Breast epithelium (tissue), 3 donors: ENCODE data around the gene PCDH9.

Experiments used
- POLR2AphosphoS5 ChIP-seq, 3 donors: sonication (generic); formaldehyde crosslinking; IDR thresholded peaks; one replicate each; pipeline ENCODE4 v1.6.1; 2017; ENCODE audit warnings: antibody characterized with exemption in 3 of 3
- TF ChIP-seq, protein P1 (sequence below), 3 donors: fragments of 450-650 bp; IDR thresholded peaks; one replicate each; pipeline ENCODE4 v1.5.1; 2016 to 2017; ENCODE audit warnings: antibody characterized with exemption in 3 of 3, mild to moderate bottlenecking in 3 of 3, moderate library complexity in 3 of 3

GRCh38 chr13:66950666-66951065 is 279.5 kb downstream of the PCDH9 start:
- TF ChIP-seq POLR2AphosphoS5 (IDR thresholded peaks at IDR 0.05) = no peak
- TF ChIP-seq, protein P1, sequence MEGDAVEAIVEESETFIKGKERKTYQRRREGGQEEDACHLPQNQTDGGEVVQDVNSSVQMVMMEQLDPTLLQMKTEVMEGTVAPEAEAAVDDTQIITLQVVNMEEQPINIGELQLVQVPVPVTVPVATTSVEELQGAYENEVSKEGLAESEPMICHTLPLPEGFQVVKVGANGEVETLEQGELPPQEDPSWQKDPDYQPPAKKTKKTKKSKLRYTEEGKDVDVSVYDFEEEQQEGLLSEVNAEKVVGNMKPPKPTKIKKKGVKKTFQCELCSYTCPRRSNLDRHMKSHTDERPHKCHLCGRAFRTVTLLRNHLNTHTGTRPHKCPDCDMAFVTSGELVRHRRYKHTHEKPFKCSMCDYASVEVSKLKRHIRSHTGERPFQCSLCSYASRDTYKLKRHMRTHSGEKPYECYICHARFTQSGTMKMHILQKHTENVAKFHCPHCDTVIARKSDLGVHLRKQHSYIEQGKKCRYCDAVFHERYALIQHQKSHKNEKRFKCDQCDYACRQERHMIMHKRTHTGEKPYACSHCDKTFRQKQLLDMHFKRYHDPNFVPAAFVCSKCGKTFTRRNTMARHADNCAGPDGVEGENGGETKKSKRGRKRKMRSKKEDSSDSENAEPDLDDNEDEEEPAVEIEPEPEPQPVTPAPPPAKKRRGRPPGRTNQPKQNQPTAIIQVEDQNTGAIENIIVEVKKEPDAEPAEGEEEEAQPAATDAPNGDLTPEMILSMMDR (IDR thresholded peaks at IDR 0.05) = no peak
